Right lung (tissue), 5 donors: ENCODE results near the gene CHMP2A. TPM values are rescaled to one million over a fixed set of nuclear protein-coding genes. Genes with fewer than 3 reads are reported as not detected.
"Not testable (repeated sequence)": the region's sequence is repeated elsewhere in the genome, so short reads cannot be mapped to it uniquely, and the experiment has no call there.

Source experiments
- DNase-seq, 2 donors: peaks; one replicate each; pipeline ENCODE4 v3.0.0-alpha.2; 2013
- polyA plus RNA-seq, 5 donors: library from polyadenylated mRNA; unstranded; fragments of 120-200 nt; gene quantifications; one replicate each; pipeline versions ENCODE4 v1.2.1 to v1.2.3, GENCODE V29; 2013; ENCODE audit warnings: inconsistent platforms in 1 of 5, low replicate concordance in 1 of 5; ENCODE audit not compliant: insufficient read length in 5 of 5, insufficient read depth in 1 of 5

CHMP2A gene
- polyA plus RNA-seq, 5 donors: 83.6 to 114 (median 94.7) TPM

DNA sequence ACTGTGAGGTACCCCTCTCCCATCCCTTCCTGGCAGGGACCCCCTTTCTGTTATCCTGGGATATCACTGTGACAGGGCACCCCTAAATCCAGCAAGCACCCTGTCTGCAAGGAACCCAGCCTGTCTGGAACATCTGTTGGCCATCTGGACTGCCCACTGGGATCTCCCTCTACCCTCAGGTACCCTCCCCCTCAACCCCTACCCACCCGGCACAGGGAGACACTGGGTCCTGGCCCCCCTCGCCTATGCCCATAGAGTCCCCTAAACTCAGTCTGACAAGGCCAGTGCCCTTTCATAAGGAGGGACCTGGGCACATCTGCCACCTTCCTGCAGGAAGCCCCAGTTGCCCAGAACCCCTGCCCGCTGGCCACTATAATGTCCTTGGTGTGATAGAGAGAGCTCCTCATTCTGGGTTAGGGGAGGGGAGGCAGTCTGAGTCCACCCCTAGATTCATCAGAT lies 40.3 kb downstream of the CHMP2A start:
- DNase-seq: no peak

DNA sequence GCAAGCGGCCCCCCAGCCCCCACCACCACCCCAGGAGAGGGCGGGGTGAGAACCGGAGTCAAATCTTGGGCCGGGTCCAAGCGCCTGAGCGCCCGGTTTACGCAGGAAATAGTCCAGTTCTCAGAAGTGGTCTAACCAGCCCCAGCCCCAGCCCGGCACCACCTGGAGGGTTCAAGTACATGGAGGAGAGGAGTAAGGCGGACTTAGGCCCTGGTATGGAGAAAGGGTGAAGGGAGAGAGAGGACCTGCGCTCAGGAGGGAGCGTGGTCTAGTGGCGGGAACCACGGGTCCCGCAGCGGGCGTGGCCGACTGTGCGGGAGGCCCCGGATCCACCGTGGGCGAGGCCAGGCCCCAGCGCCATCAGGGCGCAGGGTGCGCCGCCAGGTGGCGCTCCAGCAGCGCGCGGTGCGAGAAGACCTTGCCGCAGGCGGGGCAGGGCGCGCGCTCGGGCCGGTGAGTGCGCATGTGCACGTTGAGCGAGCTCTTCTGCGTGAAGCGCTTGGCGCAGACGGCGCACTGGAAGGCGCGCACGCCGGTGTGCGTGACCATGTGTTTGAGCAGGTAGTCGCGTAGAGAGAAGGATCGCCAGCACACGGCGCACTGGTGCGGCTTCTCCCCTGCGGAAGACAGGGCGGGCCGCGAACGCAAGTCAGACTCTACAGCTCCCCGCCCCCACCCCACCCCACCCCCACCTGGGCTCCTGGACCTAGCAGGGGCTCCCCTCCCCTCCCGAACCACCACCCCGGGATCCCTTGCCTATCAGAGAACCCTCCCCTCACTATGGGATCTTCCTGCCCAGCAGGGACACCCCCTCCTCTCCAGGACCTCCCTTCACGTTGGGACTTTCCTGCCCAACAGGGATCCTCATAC lies 41.0 kb downstream of the CHMP2A start:
- peak; percentile 84 to 85 for DNase-seq

DNA sequence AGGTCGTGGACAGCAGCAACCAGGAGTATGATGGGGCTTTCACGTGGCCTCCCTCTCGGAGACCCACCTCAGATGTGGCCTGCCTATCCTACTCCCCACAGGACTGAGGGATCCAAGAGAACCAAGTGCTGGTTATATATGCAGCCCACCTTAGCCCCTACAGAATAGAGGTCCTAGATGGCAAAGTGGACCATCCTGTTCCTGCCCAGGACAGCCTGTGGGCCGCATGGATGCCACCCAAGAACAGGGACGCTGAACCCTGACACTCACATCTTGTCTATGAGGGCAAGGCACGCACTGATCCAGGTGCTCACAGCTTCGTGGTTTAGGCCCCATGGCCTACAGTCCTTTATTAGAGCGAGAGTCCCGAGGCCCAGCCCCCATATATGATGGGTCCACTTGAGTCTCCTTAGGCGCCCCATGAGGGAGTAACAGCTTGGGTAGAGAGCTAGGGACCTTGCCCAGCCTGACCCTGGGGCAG lies 41.7 kb downstream of the CHMP2A start:
- no peak for DNase-seq

- DNase-seq: no peak
Observed at GRCh38 chr19:58511353-58512208, 43.3 kb downstream of the CHMP2A start, which contains the start of gene SLC27A5. Gene SLC27A5 (minus strand): TSS chr19:58511992. CDS start chr19:58511955, 37 bp downstream.

- no peak for DNase-seq
Observed at GRCh38 chr19:58510084-58510862, 44.6 kb downstream of the CHMP2A start.

GRCh38 chr19:58509731-58510083 lies 45.2 kb downstream of the CHMP2A start:
- no peak for DNase-seq

GRCh38 chr19:58507602-58508223 lies 47.2 kb downstream of the CHMP2A start:
- DNase-seq: not testable (repeated sequence)

Other genes starting within 250 kb of the CHMP2A start
- 10 to 100 TPM; 50.7 to 57.1 (median 53.8) TPM for gene ERVK3-1, start 249.7 kb downstream of the CHMP2A start, polyA plus RNA-seq
- gene ZSCAN22, start 228.1 kb downstream of the CHMP2A start, polyA plus RNA-seq: 1 to 10 TPM; 3.6 to 4.5 (median 3.9) TPM
- gene A1BG, start 201.6 kb downstream of the CHMP2A start, polyA plus RNA-seq: 1 to 10 TPM in 3 of 5 donors, under 1 TPM in 2; 0.90 to 4.6 (median 1.9) TPM
- gene ZNF497, start 192.4 kb downstream of the CHMP2A start, polyA plus RNA-seq: 1 to 10 TPM; 2.5 to 4.7 (median 3.0) TPM
- gene ZNF837, start 174.1 kb downstream of the CHMP2A start, polyA plus RNA-seq: 1 to 10 TPM; 1.4 to 4.2 (median 2.2) TPM
- gene RPS5, start 167.8 kb downstream of the CHMP2A start, polyA plus RNA-seq: 1,000 to 10,000 TPM; 1,196 to 1,701 (median 1,259) TPM
- gene RNF225, start 159.4 kb downstream of the CHMP2A start, polyA plus RNA-seq: not detected
- gene ZNF584, start 146.5 kb downstream of the CHMP2A start, polyA plus RNA-seq: 10 to 100 TPM in 2 of 5 donors, 1 to 10 TPM in 3; 8.0 to 11.3 (median 9.9) TPM
- 10 to 100 TPM in 4 of 5 donors, 1 to 10 TPM in 1; 7.8 to 11.3 (median 10.7) TPM for gene ZNF132, start 115.0 kb downstream of the CHMP2A start, polyA plus RNA-seq
- 1 to 10 TPM; 4.6 to 8.0 (median 6.7) TPM for gene ZNF324B, start 103.5 kb downstream of the CHMP2A start, polyA plus RNA-seq
- 10 to 100 TPM in 1 of 5 donors, 1 to 10 TPM in 4; 6.8 to 10.1 (median 8.5) TPM for gene ZNF324, start 88.0 kb downstream of the CHMP2A start, polyA plus RNA-seq
- gene ZNF446, start 78.8 kb downstream of the CHMP2A start, polyA plus RNA-seq: 10 to 100 TPM; 12.0 to 16.5 (median 14.0) TPM
- gene SLC27A5, start 43.1 kb downstream of the CHMP2A start, polyA plus RNA-seq: 1 to 10 TPM; 5.8 to 9.5 (median 7.8) TPM
- 10 to 100 TPM in 2 of 5 donors, 1 to 10 TPM in 3; 7.2 to 17.2 (median 9.1) TPM for gene ZBTB45, start 35.3 kb downstream of the CHMP2A start, polyA plus RNA-seq
- 100 to 1,000 TPM; 459 to 685 (median 528) TPM for gene TRIM28, start 11.0 kb downstream of the CHMP2A start, polyA plus RNA-seq
- 10 to 100 TPM; 64.8 to 90.5 (median 77.1) TPM for gene UBE2M, start 3.5 kb upstream of the CHMP2A start, polyA plus RNA-seq
- gene MZF1, start 18.2 kb upstream of the CHMP2A start, polyA plus RNA-seq: 10 to 100 TPM; 27.0 to 49.9 (median 40.9) TPM